Mucosa of descending colon (tissue), 3 donors: Measurements from ENCODE around the gene LAMTOR5. TPM values are rescaled to one million over a fixed set of nuclear protein-coding genes. Genes with fewer than 3 reads are reported as not detected.
"Not testable (repeated sequence)": the region's sequence is repeated elsewhere in the genome, so short reads cannot be mapped to it uniquely, and the experiment has no call there.

Experiments
- ATAC-seq: fragments of 200-7000 bp; cut with Tn5 transposase; one replicate; pipeline ENCODE4 v1.9.1; 2020; ENCODE audit warnings: mild to moderate bottlenecking, moderate library complexity
- DNase-seq, 3 donors: peaks; one replicate each; pipeline ENCODE4 v3.0.0-alpha.2; 2020
- H3K36me3 ChIP-seq: fragments of 200-600 bp; one replicate; pipeline ENCODE4 v1.8.0; 2021; ENCODE audit warnings: low read depth, mild to moderate bottlenecking
- H3K4me1 ChIP-seq: fragments of 200-600 bp; one replicate; pipeline ENCODE4 v1.8.0; 2021; ENCODE audit warnings: low read depth, mild to moderate bottlenecking
- H3K4me3 ChIP-seq: fragments of 200-600 bp; one replicate; pipeline ENCODE4 v1.8.0; 2021; ENCODE audit warnings: mild to moderate bottlenecking
- H3K9me3 ChIP-seq: fragments of 200-600 bp; one replicate; pipeline ENCODE4 v1.8.0; 2021; ENCODE audit warnings: mild to moderate bottlenecking
- CTCF ChIP-seq: fragments of 200-600 bp; IDR thresholded peaks from one replicate; pipeline ENCODE4 v1.8.0; 2022; ENCODE audit warnings: antibody characterized with exemption, mild to moderate bottlenecking
- intact Hi-C, 2 donors: fragments of 100-400 bp; cut with DNase I in 1 of 2; cut with micrococcal nuclease in 1 of 2; formaldehyde crosslinking; loops; one replicate each; pipeline versions ENCODE4 v1.11.0 to v1.11.1; 2022; cut with DNase I, micrococcal nuclease
- total RNA-seq, 3 donors: library from RNA; stranded (reverse); fragmentation: NEBNext Ultra II Directional in 2 of 3; extraction: Animal tissue kit (Norgen Biotek cat#: 25700) in 2 of 3; gene quantifications; one replicate each; pipeline versions ENCODE4 v1.2.1 to v1.2.4, GENCODE V29; 2021 to 2023
- donor health status: DM: no; HTN: no; CAD: no; lungs with moderate emphysema.
- donor health status: DM: no; HTN: no; CAD: no.
- donor health status: DM: no; HTN: yes; CAD: no.

The LAMTOR5 gene
- total RNA-seq, 3 donors from 2014 or later: 95.3 to 114 (median 108) TPM

GRCh38 chr1:110412576-110412975, 5.1 kb upstream of the LAMTOR5 start:
- DNase-seq: peak in 2 of 3 donors; percentile 75
- peak; percentile 56 for TF ChIP-seq CTCF
- Histone ChIP-seq H3K36me3 (no peaks in the 10 kb centered on the region), H3K9me3 (no peaks in the 10 kb centered on the region), H3K4me1 (peaks cover 11% of the 10 kb centered on the region), H3K4me3 (no peak overlapping the region)
- peak; percentile 56 for ATAC-seq
- intact Hi-C loops: no loop called here

DNA sequence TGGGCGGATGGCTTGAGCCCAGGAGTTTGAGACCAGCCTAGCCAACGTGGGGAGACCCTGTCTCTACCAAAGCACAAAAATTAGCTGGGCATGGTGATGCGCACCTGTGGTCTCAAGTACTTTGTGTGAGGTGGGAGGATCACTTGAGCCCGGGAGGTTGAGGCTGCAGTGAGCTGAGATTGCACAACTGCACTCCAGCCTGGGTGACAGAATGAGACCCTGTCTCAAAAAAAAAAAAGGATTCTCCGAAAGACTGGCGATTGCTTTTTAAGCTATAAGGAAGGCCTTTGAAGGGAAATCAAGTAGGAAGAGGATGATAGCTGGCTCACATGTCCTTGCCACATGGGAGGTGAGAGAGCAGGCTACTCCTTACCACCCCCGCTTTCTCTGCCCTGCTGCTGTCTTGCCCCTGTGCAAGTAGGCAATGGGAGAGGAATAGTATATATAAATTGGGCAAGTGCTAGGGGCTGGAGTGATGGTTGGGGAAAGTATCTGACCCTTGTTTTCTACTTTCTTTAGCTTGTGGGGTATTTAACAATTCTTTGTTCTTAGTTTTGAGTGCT, 3.8 kb upstream of the LAMTOR5 start:
- no peak overlapping the region for H3K4me3 ChIP-seq
- ATAC-seq (no peak), DNase-seq (no peak)
- intact Hi-C loops: no loop called here
- H3K9me3 ChIP-seq: no peaks in the 10 kb centered on the region
- TF ChIP-seq CTCF: no peak
- peaks cover 15% of the 10 kb centered on the region for H3K4me1 ChIP-seq
- H3K36me3 ChIP-seq: no peaks in the 10 kb centered on the region

- ATAC-seq (no peak), DNase-seq (no peak)
- Histone ChIP-seq H3K36me3 (no peaks in the 10 kb centered on the region), H3K9me3 (no peaks in the 10 kb centered on the region), H3K4me3 (no peak overlapping the region), H3K4me1 (peaks cover 18% of the 10 kb centered on the region)
- no peak for TF ChIP-seq CTCF
- intact Hi-C loops: loop anchor here in 1 of 2 donors (5.0 kb wide), 1 partner anchor 72 kb away; the partner anchor contains the start of gene RBM15
Measured at GRCh38 chr1:110409316-110409715, 1.8 kb upstream of the LAMTOR5 start.

DNA sequence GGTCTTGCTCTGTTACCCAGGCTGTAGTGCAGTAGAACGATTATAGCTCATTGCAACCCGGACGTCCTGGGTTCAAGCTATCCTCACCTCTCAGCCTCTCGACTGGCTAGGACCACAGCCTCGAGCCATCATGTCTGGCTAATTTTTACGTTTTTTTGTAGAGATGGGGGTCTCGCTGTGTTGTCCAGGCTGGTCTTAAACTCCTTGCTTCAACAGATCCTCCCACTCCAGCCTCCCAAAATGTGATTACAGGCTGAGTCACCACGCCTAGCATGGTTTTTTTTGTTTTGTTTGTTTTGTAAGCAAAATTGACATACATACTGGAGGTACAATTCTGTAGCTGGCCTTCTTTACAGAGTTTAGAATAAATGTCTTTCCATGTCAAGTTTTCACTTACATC, 994 bp upstream of the LAMTOR5 start:
- no peak for TF ChIP-seq CTCF
- Histone ChIP-seq H3K4me1 (peaks cover 19% of the 10 kb centered on the region), H3K4me3 (no peak overlapping the region), H3K9me3 (no peaks in the 10 kb centered on the region), H3K36me3 (no peaks in the 10 kb centered on the region)
- ATAC-seq (no peak), DNase-seq (no peak)
- intact Hi-C loops: loop anchor here in 1 of 2 donors (5.0 kb wide), 1 partner anchor 71 kb away; the partner anchor contains the start of gene RBM15

GRCh38 chr1:110406407-110406806, 1.1 kb downstream of the LAMTOR5 start:
- not testable (repeated sequence) for H3K9me3 ChIP-seq, ATAC-seq, DNase-seq, H3K36me3 ChIP-seq
- peak overlapping the region; percentile 94 for H3K4me3 ChIP-seq
- intact Hi-C loops: loop anchor here in 1 of 2 donors (5.0 kb wide), 1 partner anchor 69 kb away; the partner anchor contains the start of gene RBM15
- H3K4me1 ChIP-seq: peaks cover 19% of the 10 kb centered on the region

- peaks cover 19% of the 10 kb centered on the region for H3K4me1 ChIP-seq
- H3K4me3 ChIP-seq: no peak overlapping the region
- intact Hi-C loops: no loop called here
- no peak for TF ChIP-seq CTCF
- no peak for ATAC-seq
- no peak for DNase-seq
- peaks cover 20% of the 10 kb centered on the region for H3K36me3 ChIP-seq
- H3K9me3 ChIP-seq: no peaks in the 10 kb centered on the region
Measured at GRCh38 chr1:110404401-110404800, 3.1 kb downstream of the LAMTOR5 start.
